GM19328 (cell line): ENCODE measurements around the gene CHST6.
"Not testable (repeated sequence)": the region's sequence is repeated elsewhere in the genome, so short reads cannot be mapped to it uniquely, and the experiment has no call there.

Experiments used
- ATAC-seq: cut with Tn5 transposase; IDR thresholded peaks from one replicate; pipeline ENCODE4 v1.9.1; 2021; ENCODE audit warnings: mild to moderate bottlenecking, moderate library complexity; ENCODE audit not compliant: unreplicated experiment

Gene CHST6

GRCh38 chr16:75503801-75504200 is 8.6 kb upstream of the CHST6 start:
- no peak for ATAC-seq

DNA sequence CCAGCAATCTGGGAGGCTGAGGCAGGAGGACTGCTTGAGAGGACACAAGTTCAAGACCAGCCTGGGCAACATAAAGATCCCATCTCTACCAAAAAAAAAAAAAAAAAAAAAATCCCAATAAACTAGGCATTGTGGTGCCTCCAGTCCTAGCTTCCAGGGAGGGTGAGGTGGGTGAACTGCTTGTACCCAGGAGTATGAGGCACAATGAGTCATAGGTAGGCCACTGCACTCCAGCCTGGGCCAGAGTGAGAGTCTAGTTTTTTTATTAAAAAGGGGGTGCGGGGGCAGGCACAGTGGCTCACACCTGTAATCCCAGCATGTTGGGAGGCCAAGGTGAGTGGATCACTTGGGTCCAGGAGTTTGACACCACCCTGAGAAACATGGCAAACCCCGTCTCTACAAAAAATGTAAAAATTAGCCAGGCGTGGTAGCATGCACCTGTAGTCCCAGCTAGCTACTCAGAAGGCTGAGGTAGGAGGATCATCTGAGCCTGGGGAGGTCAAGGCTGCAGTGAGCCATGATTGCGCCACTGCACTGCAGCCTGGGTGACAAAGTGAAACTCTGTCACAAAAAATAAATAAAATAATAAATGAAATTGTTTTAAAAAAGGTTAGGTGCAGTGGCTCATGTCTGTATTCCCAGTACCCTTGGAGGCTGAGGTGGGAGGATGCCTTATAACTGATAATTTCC is 7.8 kb upstream of the CHST6 start:
- ATAC-seq: no peak

DNA sequence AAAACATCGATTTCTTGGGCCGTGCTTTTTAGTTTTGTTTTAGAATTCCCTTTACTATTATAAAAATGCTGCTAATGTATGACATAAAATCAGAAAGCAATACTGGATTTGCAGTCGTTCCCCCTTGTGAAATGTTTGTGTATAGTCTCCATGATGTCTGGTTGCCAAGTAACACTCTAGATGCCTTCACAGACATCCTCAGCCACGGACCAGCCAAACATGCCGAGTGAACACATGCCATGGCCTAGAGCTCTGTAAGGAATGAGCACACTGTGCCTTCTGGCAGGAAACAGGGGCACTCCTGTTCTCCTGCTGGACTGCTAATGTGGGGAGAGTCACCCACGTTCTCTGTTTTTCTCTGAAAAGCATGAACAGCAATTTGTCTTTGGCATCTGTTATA is 6.6 kb upstream of the CHST6 start:
- not testable (repeated sequence) for ATAC-seq

GRCh38 chr16:75501359-75501758 is 6.1 kb upstream of the CHST6 start:
- ATAC-seq: no peak

- ATAC-seq: not testable (repeated sequence)
These were observed 3.5 kb upstream of the CHST6 start for GRCh38 chr16:75498605-75499322.

GRCh38 chr16:75497558-75497957 is 2.3 kb upstream of the CHST6 start:
- no peak for ATAC-seq

DNA sequence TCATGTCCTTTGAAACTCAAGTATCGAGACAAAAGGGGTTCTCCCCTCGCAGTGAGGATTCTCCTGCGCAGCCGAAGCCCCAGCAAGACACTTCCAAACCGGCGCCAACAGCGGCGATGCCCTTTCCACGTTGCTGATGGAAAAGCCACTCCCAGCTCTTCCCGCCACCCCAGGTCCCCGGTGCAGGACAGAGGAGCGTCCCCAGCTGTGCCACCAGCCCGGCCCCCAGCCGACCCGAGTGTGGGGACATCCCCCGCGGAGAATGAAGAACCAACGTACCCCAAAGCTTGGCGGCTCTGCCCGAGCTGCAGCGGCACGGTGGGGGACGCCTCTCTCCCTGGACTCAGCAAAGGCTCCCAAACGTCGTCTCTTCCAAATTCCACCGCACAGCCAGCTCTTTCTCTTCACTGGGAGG is 573 bp downstream of the CHST6 start:
- ATAC-seq: no peak

- no peak for ATAC-seq
These were observed 1.1 kb downstream of the CHST6 start for GRCh38 chr16:75494184-75494583.

GRCh38 chr16:75491876-75492275 is 3.4 kb downstream of the CHST6 start:
- ATAC-seq: no peak

DNA sequence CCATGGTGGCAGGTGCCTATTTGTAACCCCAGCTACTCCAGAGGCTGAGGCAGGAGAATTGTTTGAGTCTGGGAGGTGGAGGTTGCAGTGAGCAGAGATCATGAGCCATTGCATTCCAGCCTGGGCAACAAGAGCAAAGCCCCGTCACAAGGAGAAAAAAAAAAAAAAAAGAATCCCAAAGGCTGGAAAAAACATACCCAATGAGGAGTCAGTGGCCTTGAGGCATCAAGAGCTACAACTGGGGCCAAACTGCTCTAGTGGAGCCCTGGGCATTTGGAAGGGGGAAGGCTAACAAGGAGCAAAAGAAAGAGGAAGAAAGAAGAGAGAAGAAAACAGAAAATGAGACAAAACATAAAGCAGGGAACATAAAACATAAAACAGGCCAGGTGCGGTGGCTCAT is 6.9 kb downstream of the CHST6 start:
- ATAC-seq: no peak

GRCh38 chr16:75486676-75487313 is 8.4 kb downstream of the CHST6 start:
- peak; percentile 46 for ATAC-seq

DNA sequence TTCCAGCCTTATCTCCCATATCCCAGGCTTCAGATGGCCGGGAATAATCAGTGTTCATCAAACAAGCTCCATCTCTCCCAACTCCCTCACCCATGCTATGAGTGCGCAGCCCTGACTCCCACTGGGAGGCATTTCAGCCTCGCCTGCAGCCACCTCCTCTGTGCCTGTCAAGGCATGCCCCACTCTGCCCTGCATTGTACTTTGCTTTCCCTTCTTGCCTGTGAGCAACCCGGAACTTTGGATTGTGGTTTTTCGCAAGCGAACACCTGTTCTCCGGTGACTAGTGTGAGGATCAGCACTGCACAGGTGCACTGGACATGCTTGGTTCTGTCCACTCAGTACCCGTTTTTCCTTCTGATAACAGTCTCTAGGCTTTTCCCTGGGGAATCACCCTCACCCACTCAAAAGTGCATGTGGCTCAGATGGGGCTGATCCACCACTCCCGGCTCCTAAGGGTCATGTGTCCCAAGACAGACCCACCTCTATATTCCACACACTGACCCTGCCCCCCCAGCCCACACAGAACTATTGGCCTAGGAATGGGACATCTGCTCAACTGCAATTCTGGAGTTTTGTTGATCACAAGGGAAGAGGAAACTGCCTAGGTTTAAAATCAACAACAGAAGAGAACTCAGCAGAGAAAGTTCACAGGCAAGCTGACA is 9.1 kb downstream of the CHST6 start:
- ATAC-seq: no peak

DNA sequence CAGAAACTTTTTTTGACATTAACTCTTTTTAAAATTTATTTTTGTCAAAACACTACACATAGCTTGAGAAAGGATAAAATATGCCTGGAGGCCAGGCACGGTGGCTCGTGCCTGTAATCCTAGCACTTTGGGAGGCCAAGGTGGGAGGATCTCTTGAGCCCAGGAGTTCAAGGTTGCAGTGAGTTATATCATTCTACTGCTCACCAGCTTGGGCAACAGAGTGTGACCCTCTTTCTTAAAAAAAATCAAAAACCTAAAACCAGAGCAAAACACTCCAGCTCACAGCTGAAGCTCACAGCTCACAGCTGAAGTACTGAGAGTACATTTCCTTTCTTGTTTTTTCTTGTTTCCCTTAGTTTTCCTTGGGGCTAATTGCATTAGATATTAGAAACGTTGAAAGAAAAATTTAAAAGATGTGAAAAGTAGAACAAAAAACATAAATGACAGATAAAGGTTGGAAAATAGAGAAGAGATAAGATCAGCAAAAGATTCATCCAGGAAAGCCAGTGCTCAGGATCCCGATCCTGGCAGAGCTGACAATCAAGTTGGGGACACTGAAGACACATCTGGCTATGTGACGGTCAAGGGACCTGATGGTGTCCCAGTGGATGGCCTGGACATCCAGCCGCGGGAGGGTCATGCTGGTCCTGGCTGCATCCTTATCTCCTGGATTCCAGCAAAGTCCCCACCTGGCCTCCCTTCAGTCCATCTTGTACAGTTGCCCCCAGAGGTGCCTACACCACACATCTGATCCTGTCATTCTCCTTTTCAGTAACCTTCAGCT is 9.8 kb downstream of the CHST6 start:
- ATAC-seq: no peak

DNA sequence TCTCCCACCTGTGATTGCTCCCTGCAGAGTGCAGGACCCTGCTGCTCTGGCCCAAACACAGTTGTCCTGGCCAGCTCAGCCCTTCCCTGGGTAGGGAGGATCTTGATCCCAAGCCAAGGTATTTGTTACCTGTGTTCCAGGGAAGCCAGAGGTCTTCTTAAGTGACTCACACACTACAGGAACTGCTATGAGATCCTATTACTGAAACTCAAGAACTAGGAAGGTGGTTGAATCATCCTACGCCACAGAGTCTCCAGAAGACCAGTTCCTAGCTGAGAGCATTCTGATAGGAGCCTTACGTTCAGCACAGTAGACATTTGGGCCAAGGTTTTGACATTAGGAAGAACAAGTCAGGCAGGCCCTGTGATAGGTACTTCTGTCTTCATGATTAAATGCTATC is 12.0 kb downstream of the CHST6 start:
- ATAC-seq: no peak

- ATAC-seq: no peak
These were observed 12.6 kb downstream of the CHST6 start for GRCh38 chr16:75482434-75483205.

- ATAC-seq: no peak
These were observed 13.8 kb downstream of the CHST6 start for GRCh38 chr16:75481475-75481874.

DNA sequence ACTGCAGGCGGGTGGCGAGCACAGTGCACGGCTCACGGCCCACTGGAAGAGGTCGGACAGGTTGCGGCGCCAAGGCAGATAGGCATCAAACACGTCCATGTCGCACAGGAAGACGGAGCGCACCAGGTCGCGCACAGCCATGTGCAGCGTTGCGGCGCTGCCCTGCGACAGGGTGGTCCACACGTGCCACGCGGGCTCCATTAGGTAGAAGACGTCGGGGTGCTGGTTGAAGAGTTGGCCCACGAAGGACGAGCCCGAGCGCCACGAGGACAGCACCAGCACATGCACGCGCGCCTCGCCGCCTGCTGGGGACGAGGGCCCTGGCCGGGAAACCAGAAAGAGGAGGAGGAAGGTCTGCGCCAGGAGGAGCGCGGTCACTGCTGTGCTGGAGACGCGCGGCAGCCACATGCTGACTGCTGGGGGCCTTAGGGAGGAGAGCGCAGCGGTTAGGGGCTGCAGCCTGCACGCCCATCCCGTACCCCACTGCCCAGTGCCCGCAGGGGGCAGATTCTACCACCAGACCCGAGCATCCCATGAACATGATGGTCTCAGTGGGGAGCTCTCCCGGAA is 15.7 kb downstream of the CHST6 start:
- no peak for ATAC-seq

DNA sequence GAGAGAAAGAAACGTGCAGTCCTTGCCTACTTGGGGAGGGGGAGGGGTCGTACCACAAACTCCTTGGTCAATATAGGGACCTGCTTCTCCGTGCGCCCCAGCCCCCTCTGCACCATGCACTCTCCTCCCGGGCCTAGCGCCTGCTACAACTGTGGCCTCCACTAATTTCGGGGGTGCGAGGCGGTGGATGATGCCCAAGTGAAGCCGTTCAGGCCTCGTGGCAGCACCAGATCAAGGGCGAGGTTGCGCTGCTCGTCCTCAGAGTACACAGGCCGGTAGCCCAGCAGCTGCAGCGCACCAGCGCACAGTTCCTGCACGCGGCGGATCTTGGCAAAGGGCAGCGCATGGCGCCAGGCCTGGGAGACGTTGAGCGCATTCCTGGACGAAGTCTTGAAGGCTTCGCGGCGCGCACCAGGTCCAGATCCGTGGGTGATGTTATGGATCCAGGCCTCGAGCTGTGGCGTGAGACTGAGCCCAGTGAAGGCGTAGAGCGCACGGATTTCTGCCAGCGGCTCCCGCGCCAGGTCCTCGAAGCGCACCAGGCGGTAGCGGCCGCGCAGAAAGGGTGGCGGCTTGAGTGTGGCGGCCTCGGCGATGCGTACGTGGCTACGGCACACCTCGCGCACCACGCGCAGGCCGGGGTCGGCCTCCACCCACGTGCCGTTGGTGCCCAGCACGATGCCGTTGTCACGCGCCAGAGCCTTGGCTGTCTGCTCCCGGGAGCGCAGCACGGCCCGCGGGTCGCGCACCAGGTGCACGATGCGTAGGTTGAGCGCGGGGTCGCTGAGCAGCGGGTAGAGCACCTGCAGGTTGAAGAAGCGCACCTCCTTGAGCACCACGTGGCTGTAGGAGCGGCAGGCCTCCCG is 16.5 kb downstream of the CHST6 start:
- no peak for ATAC-seq
